NCI-H2081 (cell line): ENCODE measurements around the gene CD4.
"Not testable (repeated sequence)": the region's sequence is repeated elsewhere in the genome, so short reads cannot be mapped to it uniquely, and the experiment has no call there.

Experiments
- DNase-seq, 2 experiments: peaks; one replicate each; lab custom pipeline; 2025; lab: John Stamatoyannopoulos, UW

Gene CD4

GRCh38 chr12:6847676-6848075 is 58.3 kb downstream of the CD4 start:
- no peak for DNase-seq

GRCh38 chr12:6849427-6849826 is 60.1 kb downstream of the CD4 start:
- DNase-seq: no peak

- no peak for DNase-seq
Observed at GRCh38 chr12:6849976-6850560, 60.7 kb downstream of the CD4 start.

GRCh38 chr12:6850796-6851152 is 61.4 kb downstream of the CD4 start:
- DNase-seq: no peak

- peak; percentile 95 to 98 for DNase-seq
Observed at GRCh38 chr12:6851153-6851920, 62.0 kb downstream of the CD4 start, which contains the start of gene CDCA3. Gene CDCA3, minus strand, starts transcription at chr12:6851286. Its CDS starts 334 bp downstream, at chr12:6850952.

- DNase-seq: peak; percentile 99 to 100
Observed at GRCh38 chr12:6851921-6852650, 62.8 kb downstream of the CD4 start, which contains the start of gene USP5. Gene USP5, plus strand, starts transcription at chr12:6852150. Its CDS starts 30 bp downstream, at chr12:6852180.

GRCh38 chr12:6852651-6853354 is 63.5 kb downstream of the CD4 start:
- peak; percentile 12 to 37 for DNase-seq

GRCh38 chr12:6853626-6854025 is 64.3 kb downstream of the CD4 start:
- DNase-seq: no peak

GRCh38 chr12:6854036-6854435 is 64.7 kb downstream of the CD4 start:
- DNase-seq: no peak

GRCh38 chr12:6855322-6855721 is 66.0 kb downstream of the CD4 start:
- DNase-seq: no peak

GRCh38 chr12:6858799-6859198 is 69.5 kb downstream of the CD4 start:
- no peak for DNase-seq

GRCh38 chr12:6860116-6860515 is 70.8 kb downstream of the CD4 start:
- DNase-seq: no peak

GRCh38 chr12:6860942-6861341 is 71.6 kb downstream of the CD4 start:
- DNase-seq: no peak

GRCh38 chr12:6861391-6861790 is 72.1 kb downstream of the CD4 start:
- no peak for DNase-seq

GRCh38 chr12:6863033-6863432 is 73.7 kb downstream of the CD4 start:
- no peak for DNase-seq

GRCh38 chr12:6863586-6864321 is 74.4 kb downstream of the CD4 start:
- DNase-seq: no peak

- not testable (repeated sequence) for DNase-seq
Observed at GRCh38 chr12:6865307-6865706, 76.0 kb downstream of the CD4 start.

- DNase-seq: no peak
Observed at GRCh38 chr12:6866163-6866919, 77.0 kb downstream of the CD4 start.

GRCh38 chr12:6866920-6867412 is 77.6 kb downstream of the CD4 start:
- no peak for DNase-seq

- DNase-seq: peak; percentile 69 to 82
Observed at GRCh38 chr12:6867413-6868210, 78.3 kb downstream of the CD4 start, which contains the start of gene TPI1. Gene TPI1, plus strand, starts transcription at chr12:6867531. Its CDS starts 36 bp downstream, at chr12:6867567.
